ENCODE data around the gene ABCB9.
A peak's percentile ranks its signal among the peaks of the same experiment; 100 is the strongest.

ABCB9 gene

DNA sequence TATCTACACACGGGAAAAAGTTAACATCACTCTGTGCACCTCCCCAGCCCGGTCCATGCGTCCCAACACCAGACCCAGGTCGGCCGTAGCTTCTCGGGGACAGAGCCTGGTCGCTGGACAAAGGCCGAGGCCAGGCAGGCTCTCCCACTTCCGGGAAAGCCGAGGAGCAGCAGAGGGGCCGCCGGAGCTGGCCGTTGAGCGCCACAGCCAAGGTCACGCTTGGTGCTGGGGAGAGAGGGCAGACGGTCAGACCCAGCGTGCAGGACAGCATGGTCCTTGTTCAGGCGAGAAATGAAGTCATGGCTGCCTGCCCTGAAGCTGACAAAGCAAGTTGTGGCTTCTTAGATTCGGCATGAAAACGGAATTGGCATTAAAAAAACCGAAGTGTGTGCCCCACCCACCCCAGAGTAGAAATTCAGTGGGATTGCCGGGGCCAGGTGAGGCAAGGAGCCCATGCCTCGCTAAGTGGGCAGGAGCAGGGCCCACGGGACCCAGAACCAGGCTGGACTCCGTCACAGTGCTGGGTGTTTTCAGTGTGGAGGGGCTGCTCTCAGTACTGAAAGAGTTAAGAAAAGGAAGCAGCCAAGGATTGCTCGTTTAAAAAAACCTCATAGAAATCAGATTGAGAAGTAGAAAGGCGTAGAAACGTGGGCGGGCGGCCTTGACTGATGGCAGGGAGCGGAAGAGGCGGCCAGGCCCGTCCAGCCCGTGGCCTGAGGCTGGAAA, 18.5 kb upstream of the ABCB9 start:
- no peak for DNase-seq (ENCODE audit: low spot score)
- TF ChIP-seq, protein P1, sequence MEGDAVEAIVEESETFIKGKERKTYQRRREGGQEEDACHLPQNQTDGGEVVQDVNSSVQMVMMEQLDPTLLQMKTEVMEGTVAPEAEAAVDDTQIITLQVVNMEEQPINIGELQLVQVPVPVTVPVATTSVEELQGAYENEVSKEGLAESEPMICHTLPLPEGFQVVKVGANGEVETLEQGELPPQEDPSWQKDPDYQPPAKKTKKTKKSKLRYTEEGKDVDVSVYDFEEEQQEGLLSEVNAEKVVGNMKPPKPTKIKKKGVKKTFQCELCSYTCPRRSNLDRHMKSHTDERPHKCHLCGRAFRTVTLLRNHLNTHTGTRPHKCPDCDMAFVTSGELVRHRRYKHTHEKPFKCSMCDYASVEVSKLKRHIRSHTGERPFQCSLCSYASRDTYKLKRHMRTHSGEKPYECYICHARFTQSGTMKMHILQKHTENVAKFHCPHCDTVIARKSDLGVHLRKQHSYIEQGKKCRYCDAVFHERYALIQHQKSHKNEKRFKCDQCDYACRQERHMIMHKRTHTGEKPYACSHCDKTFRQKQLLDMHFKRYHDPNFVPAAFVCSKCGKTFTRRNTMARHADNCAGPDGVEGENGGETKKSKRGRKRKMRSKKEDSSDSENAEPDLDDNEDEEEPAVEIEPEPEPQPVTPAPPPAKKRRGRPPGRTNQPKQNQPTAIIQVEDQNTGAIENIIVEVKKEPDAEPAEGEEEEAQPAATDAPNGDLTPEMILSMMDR (IDR thresholded peaks at IDR 0.05): no peak
- Histone ChIP-seq H3K27ac (peak overlapping the region; percentile 83 to 87), H3K4me3 (peak overlapping the region; percentile 57)

DNA sequence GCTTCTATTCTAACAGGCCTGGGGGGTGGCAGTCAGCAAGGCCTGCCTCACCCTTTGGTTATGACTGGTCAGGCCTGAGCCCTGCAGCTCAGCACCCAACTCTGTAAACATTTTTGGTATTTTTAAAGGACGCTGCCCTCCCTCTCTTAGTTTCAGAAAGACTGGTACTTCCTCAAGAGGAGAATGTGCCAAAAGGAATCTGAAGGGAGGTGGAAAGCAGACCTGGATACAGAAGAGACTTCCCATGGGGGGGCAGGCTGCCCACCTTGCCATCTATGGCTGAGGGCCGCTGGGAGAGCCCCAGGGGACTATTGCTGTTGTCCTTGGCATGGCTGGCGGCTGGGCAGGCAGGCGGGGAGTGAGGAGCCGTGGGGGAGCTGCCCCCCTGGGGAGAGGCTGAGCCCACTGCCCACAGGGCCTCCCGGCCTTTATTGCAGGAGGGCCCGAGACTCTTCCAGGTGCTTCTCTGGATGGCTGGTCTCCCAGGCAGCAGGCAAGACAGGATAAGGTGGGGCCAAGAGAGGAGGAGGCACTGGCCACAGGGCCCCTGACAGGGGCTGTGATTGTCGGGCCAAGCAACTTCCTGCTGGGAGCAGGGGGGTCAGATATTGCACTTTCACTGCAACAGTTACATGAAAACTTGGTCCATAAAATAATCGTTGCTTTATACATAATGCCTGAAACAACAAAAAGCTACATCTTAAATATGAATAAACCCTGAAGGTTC, 17.7 kb upstream of the ABCB9 start:
- TF ChIP-seq, protein P1 (IDR thresholded peaks at IDR 0.05): no peak
- peak overlapping the region; percentile 57 for H3K4me3 ChIP-seq
- H3K27ac ChIP-seq: peak overlapping the region; percentile 83 to 87
- DNase-seq (ENCODE audit: low spot score): no peak

DNA sequence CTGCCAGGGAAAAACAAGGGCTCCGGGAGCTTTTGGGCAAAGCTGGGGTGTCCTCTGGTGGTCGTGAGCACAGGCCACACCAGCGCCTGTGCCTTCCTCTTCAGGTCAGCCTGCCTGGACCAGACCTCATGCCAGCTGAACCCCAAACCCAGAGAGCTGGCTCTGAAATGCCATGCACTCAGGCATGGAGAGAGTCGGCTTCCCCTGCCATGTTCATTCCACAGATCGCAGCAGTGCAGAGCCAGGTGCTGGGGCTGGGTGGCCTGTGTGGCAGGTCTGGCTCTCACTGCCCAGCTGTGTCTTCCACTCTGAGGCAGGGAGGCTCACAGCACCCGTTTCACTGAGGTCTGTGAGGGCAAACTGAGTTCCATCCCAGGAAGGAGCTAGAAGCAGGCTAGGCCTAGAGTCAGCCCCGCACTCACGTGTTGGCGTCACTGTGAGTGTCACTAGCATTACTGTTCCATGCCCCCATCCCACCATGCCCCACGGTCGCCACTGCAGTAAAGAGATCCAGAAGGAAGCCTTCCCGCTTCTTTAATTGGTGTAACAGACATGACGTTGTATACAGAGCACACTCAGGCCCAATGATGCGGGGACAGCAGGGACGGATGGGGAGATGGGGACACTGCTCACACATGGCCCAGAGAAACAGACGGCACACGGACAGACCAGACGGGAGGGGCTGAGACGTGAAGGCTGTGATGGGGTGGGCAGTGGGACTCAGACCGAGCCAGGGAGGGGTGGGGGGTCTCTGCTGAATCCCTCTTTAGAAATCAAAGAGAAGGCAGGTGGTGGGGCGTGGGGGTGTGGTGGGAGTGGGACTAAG, 16.9 kb upstream of the ABCB9 start:
- Histone ChIP-seq H3K27ac (peak overlapping the region; percentile 83 to 87), H3K4me3 (peak overlapping the region; percentile 57)
- no peak for DNase-seq (ENCODE audit: low spot score)
- TF ChIP-seq, protein P1 (IDR thresholded peaks at IDR 0.05): no peak

DNA sequence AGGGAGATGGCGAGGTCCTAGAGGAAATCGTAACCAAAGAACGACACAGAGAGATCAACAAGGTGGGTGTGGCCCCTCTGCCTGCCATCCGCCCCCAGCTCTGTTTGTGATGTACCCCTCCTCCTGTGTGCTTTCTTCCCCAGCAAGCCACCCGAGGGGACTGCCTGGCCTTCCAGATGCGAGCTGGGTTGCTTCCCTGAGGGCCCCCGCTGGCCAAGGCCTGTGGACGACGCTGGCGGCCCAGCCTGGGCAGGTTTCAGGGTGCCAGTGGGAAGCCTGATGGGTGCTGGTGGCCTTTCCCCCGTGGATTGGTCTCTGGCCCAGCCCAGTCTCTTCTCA, 16.2 kb upstream of the ABCB9 start:
- peak overlapping the region; percentile 83 to 87 for H3K27ac ChIP-seq
- no peak for DNase-seq (ENCODE audit: low spot score)
- H3K4me3 ChIP-seq: peak overlapping the region; percentile 88
- TF ChIP-seq, protein P1 (IDR thresholded peaks at IDR 0.05): no peak

DNA sequence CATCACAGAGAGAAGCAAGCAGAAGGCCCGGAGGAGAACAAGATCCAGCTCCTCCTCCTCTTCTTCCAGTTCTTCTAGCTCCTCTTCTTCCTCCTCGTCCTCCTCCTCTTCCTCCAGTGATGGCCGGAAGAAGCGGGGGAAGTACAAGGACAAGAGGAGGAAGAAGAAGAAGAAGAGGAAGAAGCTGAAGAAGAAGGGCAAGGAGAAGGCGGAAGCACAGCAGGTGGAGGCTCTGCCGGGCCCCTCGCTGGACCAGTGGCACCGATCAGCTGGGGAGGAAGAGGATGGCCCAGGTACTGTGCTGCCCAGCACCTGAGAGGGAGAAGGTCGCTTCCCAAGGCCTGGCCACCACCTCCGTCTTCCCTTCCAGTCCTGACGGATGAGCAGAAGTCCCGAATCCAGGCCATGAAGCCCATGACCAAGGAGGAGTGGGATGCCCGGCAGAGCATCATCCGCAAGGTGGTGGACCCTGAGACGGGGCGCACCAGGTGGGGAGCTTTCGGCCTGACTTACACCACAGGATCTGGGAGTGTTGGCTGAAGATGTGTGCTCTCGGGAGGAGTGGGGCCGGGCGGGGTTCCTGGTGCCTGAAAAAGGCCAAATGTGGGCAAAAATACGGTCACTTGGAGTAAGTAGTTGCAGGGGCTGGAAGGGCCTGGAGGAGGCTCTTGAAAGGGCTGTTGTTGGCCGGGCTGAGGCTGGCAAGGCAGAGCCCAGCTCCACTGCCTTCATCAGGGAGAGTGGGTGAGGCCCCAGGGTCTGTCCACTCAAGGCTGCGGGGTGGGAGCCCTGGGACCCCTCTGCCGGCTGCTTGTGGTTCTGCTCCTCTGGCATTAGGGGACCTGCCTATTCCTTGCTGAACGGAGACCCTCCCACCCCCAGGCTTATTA, 15.6 kb upstream of the ABCB9 start:
- no peak for DNase-seq (ENCODE audit: low spot score)
- TF ChIP-seq, protein P1 (IDR thresholded peaks at IDR 0.05): no peak
- H3K4me3 ChIP-seq: peak overlapping the region; percentile 88
- H3K27ac ChIP-seq: peak overlapping the region; percentile 83 to 87

DNA sequence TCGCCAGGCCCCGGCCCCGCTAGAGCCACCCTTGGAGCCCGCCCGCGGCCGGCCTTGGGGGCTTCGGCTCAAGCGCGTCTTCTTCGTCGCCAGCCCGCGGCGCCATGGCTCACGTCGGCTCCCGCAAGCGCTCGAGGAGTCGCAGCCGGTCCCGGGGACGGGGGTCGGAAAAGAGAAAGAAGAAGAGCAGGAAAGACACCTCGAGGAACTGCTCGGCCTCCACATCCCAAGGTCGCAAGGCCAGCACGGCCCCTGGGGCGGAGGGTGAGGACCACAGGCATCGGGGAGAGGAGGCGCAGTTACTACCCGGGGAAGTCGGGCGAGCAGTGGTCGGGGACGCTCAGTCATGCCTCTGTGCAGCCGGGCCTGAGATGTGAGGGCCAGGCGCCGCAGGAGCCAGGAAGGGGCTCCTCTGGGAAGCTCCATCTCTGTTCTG, 14.8 kb upstream of the ABCB9 start:
- H3K27ac ChIP-seq: peak overlapping the region; percentile 83 to 87
- DNase-seq (ENCODE audit: low spot score): no peak
- H3K4me3 ChIP-seq: peak overlapping the region; percentile 88
- TF ChIP-seq, protein P1 (IDR thresholded peaks at IDR 0.05): no peak

Measured in coronary artery (tissue), 2 donors.